GM21717 (cell line): ENCODE data around the gene DOC2A.
"Not testable (repeated sequence)": the region's sequence is repeated elsewhere in the genome, so short reads cannot be mapped to it uniquely, and the experiment has no call there.

ENCODE experiments used
- ATAC-seq: cut with Tn5 transposase; IDR thresholded peaks from one replicate; pipeline ENCODE4 v1.9.1; 2021; ENCODE audit warnings: mild to moderate bottlenecking, moderate library complexity; ENCODE audit not compliant: unreplicated experiment

Gene DOC2A

GRCh38 chr16:29973384-29974246 is 37.2 kb downstream of the DOC2A start, which contains the start of gene TAOK2:
Gene TAOK2, plus strand, starts transcription at chr16:29973868. Its CDS starts 3,905 bp downstream, at chr16:29977773.
- ATAC-seq: peak; percentile 84

GRCh38 chr16:29972992-29973383 is 37.8 kb downstream of the DOC2A start:
- no peak for ATAC-seq

DNA sequence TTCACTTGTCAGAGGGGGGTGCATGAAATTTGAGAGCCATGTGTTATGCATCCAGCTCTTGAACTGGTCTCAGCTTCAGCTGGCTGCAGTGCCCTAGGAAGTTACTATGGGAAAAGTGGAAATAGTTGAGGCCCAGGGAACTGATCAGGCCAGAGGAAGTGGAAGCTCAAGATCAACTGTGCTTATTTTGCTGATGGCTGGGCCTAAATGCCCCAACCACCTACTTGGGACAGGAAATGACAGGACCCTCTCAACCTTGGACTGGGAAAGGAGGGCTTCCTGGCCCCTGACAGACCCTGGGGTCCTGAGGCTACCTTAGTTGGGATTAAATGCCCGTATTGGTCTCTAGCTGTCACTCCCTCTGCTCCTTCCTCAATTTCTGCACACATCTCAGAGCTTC is 38.3 kb downstream of the DOC2A start:
- ATAC-seq: no peak

GRCh38 chr16:29971304-29971703 is 39.5 kb downstream of the DOC2A start:
- ATAC-seq: no peak

GRCh38 chr16:29968205-29968604 is 42.6 kb downstream of the DOC2A start:
- ATAC-seq: no peak

DNA sequence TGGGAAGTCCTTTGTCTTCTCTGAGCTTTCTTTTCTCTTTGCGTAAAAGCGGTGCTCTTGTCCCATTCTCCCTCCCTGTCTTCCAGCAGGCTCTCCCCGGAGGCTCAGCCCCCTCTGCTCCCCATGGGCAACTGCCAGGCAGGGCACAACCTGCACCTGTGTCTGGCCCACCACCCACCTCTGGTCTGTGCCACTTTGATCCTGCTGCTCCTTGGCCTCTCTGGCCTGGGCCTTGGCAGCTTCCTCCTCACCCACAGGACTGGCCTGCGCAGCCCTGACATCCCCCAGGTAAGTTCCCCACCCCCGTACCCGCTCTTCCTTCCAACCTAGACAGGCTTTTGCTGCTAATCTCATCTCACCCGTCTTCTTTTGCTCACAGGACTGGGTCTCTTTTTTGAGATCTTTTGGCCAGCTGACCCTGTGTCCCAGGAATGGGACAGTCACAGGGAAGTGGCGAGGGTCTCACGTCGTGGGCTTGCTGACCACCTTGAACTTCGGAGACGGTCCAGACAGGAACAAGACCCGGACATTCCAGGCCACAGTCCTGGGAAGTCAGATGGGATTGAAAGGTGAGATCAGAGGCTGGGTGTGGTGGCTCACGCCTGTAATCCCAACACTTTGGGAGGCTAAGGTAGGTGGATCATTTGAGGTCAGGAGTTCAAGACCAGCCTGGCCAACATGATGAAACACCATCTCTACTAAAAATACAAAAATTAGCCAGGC is 47.6 kb downstream of the DOC2A start:
- ATAC-seq: no peak

GRCh38 chr16:29962344-29962994 is 48.4 kb downstream of the DOC2A start:
- ATAC-seq: peak; percentile 22

DNA sequence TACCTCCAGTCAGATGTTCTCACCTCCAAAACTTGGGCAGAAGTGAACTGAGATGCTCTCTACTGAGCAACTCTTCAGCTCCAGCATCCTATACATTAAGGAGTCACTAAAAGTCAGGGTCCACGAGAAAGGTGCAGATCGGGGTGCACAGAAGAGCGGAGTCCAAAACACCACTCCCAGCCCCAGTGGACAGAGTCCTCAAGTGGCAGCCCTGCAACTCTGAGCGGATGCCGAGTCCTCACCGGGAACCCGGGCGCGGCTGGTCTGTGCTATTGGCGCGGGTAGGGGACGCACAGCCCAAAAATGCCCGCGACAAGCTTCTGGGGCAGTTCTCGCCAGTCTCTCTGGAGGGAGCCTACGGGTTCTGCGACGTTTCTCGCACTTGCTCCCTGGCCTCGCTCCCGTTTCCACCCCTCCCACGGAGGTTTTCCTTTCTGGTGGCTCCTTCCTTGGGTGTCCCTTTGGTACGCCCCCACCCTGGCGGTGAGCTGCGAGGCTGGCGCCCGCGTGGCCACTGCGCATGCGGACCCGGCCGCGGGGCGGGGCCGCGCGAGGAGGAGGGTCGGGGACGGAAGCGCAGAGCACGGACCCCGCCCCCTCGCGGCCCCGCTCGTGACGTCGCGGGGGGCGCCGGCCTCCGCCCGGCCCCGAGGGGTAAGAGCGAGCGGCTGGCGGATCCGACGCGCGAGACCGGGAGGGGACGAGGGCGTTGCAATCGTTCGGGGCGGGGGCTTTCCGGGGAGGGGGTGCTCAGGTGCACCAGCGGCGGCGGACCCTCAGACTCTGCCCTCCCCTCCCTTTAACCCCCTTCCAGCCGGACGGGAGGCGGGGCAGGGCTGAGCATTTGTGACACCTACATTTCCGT is 49.1 kb downstream of the DOC2A start, which contains the start of gene TMEM219:
Gene TMEM219, plus strand, starts transcription at position 601 of the 865 bp plus-strand sequence. CDS start 1,065 bp downstream, outside the sequence.
- ATAC-seq: peak; percentile 61

DNA sequence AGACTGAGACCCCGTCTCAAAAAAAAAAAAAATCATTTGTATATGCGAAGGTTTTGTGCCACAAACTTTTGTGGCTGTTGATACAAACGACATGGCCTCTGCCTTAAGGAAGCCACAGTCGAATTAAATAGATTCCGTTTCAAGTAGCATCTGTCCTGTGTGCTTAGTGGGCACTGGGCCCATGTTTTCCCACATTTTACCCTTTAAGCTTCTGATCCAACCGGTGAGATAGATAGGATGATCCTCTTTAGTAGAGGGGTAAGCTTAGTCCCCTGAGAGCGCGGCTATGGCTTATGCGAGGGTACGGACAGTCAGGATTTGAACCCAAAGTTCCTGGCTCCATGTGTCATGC is 49.7 kb downstream of the DOC2A start:
- peak; percentile 4 for ATAC-seq

DNA sequence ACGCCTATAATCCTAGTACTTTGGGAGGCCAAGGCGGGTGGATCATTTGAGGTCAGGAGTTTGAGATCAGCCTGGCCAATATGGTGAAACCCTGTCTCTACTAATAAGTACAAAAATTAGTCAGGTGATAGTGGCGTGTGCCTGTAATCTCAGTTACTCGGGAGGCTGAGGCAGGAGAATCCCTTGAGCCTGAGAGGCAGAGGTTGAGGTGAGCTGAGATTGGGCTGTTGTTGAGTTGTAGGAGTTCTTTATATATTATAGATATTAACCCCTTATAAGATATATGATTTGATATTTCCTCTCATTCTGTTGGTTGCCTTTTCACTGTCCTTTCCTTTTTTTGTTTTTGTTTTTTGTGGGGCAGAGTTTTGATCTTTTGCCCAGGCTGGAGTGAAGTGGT is 51.0 kb downstream of the DOC2A start:
- ATAC-seq: not testable (repeated sequence)

DNA sequence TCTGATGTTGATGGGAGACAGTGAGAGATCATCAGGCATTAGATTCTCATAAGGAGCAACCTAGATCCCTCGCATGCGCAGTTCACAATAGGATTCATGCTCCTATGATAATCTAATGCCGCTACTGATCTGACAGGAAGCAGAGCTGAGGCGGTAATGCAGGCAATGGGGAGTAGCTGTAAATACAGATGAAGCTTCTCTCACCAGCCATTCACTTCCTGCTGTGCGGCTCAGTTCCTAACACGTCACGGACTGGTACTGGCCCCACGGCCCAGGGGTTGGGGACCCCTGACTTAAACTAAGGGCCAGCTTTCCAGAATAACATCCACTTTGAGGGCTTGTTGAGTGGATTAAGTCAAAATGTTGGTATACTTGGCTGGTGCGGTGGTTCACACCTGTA is 51.5 kb downstream of the DOC2A start:
- no peak for ATAC-seq

GRCh38 chr16:29958756-29959155 is 52.1 kb downstream of the DOC2A start:
- ATAC-seq: no peak
